Measurements from ENCODE around the gene CIAO3. TPM values are rescaled to one million over a fixed set of nuclear protein-coding genes. Genes with fewer than 3 reads are reported as not detected.

CIAO3 gene
- polyA plus RNA-seq, 3 donors, result 8.6 to 41.1 (median 11.8) TPM

- Histone ChIP-seq H3K79me2 (ENCODE audit: insufficient read depth, low read length) (no peaks in the 10 kb centered on the region), H3K36me3 (replicated peaks in 1 of 2; ENCODE audit: control insufficient read depth in 1 of 2, insufficient read depth in 2 of 2, low read length in 2 of 2) (no peaks in the 10 kb centered on the region), H2AFZ (ENCODE audit: insufficient read depth, low read depth, low read length, poor library complexity, severe bottlenecking) (no peak overlapping the region), H3K27ac (ENCODE audit: low read depth in 1 of 2, low read length in 2 of 2) (no peak overlapping the region), H3K4me2 (replicated peaks; ENCODE audit: extremely low read depth, low read length, poor library complexity, severe bottlenecking) (no peak overlapping the region), H3K4me1 (ENCODE audit: control insufficient read depth in 1 of 2, insufficient read depth in 2 of 2, low read length in 2 of 2) (peaks cover 7 to 8% of the 10 kb centered on the region in 2 donors), H3K9me3 (replicated peaks in 1 of 2; ENCODE audit: control insufficient read depth in 1 of 2, insufficient read depth in 1 of 2, low read length in 2 of 2) (no peaks in the 10 kb centered on the region), H4K20me1 (ENCODE audit: insufficient read depth, low read length) (no peaks in the 10 kb centered on the region), H3K27me3 (ENCODE audit: control insufficient read depth in 2 of 2, insufficient read depth in 2 of 2, low read length in 2 of 2) (peaks cover 3 to 67% of the 10 kb centered on the region in 2 donors), H3K9ac (ENCODE audit: insufficient read depth, low read length, poor library complexity, severe bottlenecking) (no peak overlapping the region), H3K4me3 (replicated peaks in 1 of 3; ENCODE audit: low read depth in 2 of 3, low read length in 3 of 3) (no peak overlapping the region)
- peak overlapping the region in 1 of 2 donors; percentile 26 for H3K4me3 Mint-ChIP-seq
- no peaks in the 10 kb centered on the region for H3K4me1 Mint-ChIP-seq
- intact Hi-C loops (cut with micrococcal nuclease), result loop anchor here in 1 of 2 donors (2.0 kb wide), 1 partner anchor 75 kb away; no protein-coding TSS in a partner anchor
- H3K9me3 Mint-ChIP-seq, result peaks cover 0 to 5% (median 0%) of the 10 kb centered on the region in 7 donors
- peaks cover 42 to 74% (median 68%) of the 10 kb centered on the region in 3 donors for H3K27me3 Mint-ChIP-seq (ENCODE audit: low read depth in 3 of 3)
- WGBS (ENCODE audit: insufficient coverage), result 42% methylated on average over 29 of the region's 30 CpGs
- peak overlapping the region in 1 of 7 donors; percentile 6 for H3K27ac Mint-ChIP-seq
- DNase-seq, result no peak
- no peaks in the 10 kb centered on the region for H3K36me3 Mint-ChIP-seq
- TF ChIP-seq CTCF (IDR thresholded peaks at IDR 0.05), result no peak
Measured at GRCh38 chr16:709566-710499, 31.0 kb downstream of the CIAO3 start.

GRCh38 chr16:708959-709358 is 31.8 kb downstream of the CIAO3 start:
- Mint-ChIP-seq H3K9me3 (peaks cover 0 to 5% (median 0%) of the 10 kb centered on the region in 7 donors), H3K4me3 (no peak overlapping the region), H3K27ac (no peak overlapping the region), H3K27me3 (ENCODE audit: low read depth in 3 of 3) (peaks cover 48 to 74% (median 71%) of the 10 kb centered on the region in 3 donors), H3K36me3 (no peaks in the 10 kb centered on the region), H3K4me1 (no peaks in the 10 kb centered on the region)
- H3K9me3 ChIP-seq (replicated peaks in 1 of 2; ENCODE audit: control insufficient read depth in 1 of 2, insufficient read depth in 1 of 2, low read length in 2 of 2), result peaks cover 0 to 1% of the 10 kb centered on the region in 2 donors
- H3K4me3 ChIP-seq (replicated peaks in 1 of 3; ENCODE audit: low read depth in 2 of 3, low read length in 3 of 3), result no peak overlapping the region
- TF ChIP-seq CTCF (IDR thresholded peaks at IDR 0.05), result no peak
- no peak overlapping the region for H3K9ac ChIP-seq (ENCODE audit: insufficient read depth, low read length, poor library complexity, severe bottlenecking)
- H3K27ac ChIP-seq (ENCODE audit: low read depth in 1 of 2, low read length in 2 of 2), result no peak overlapping the region
- H3K36me3 ChIP-seq (replicated peaks in 1 of 2; ENCODE audit: control insufficient read depth in 1 of 2, insufficient read depth in 2 of 2, low read length in 2 of 2), result no peaks in the 10 kb centered on the region
- DNase-seq, result no peak
- no peaks in the 10 kb centered on the region for H4K20me1 ChIP-seq (ENCODE audit: insufficient read depth, low read length)
- H3K4me1 ChIP-seq (ENCODE audit: control insufficient read depth in 1 of 2, insufficient read depth in 2 of 2, low read length in 2 of 2), result no peaks in the 10 kb centered on the region
- peaks cover 3 to 68% of the 10 kb centered on the region in 2 donors for H3K27me3 ChIP-seq (ENCODE audit: control insufficient read depth in 2 of 2, insufficient read depth in 2 of 2, low read length in 2 of 2)
- H3K4me2 ChIP-seq (replicated peaks; ENCODE audit: extremely low read depth, low read length, poor library complexity, severe bottlenecking), result no peak overlapping the region
- no peaks in the 10 kb centered on the region for H3K79me2 ChIP-seq (ENCODE audit: insufficient read depth, low read length)
- intact Hi-C loops (cut with micrococcal nuclease), result no loop called here
- no peak overlapping the region for H2AFZ ChIP-seq (ENCODE audit: insufficient read depth, low read depth, low read length, poor library complexity, severe bottlenecking)
- WGBS (ENCODE audit: insufficient coverage), result 83% methylated on average over 2 of the region's 4 CpGs

All from CD14-positive monocyte (primary cell).